Stimulated activated CD8-positive, alpha-beta memory T cell treated with anti-CD3 and anti-CD28 coated beads, Interleukin-2, amount 100 ng/mL, for 1 hour (primary cell): Measurements from ENCODE around the gene GFOD2.

Experiments
- DNase-seq, 2 donors: peaks; one replicate each; pipeline ENCODE4 v3.0.0-alpha.2; 2020; ENCODE audit warnings: low read depth in 2 of 2

GFOD2 gene

GRCh38 chr16:67641779-67642708 is 77.1 kb downstream of the GFOD2 start:
- no peak for DNase-seq

DNA sequence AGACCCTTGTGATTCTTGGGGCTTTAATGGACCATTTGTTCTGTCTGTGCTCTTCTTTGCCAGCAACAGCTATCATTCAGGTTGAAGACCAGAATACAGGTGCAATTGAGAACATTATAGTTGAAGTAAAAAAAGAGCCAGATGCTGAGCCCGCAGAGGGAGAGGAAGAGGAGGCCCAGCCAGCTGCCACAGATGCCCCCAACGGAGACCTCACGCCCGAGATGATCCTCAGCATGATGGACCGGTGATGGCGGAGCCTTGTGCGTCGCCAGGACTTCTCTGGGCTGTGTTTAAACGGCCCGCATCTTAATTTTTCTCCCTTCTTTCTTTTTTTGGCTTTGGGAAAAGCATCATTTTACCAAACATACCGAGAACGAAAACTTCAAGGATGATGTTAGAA is 81.5 kb downstream of the GFOD2 start:
- DNase-seq = no peak

DNA sequence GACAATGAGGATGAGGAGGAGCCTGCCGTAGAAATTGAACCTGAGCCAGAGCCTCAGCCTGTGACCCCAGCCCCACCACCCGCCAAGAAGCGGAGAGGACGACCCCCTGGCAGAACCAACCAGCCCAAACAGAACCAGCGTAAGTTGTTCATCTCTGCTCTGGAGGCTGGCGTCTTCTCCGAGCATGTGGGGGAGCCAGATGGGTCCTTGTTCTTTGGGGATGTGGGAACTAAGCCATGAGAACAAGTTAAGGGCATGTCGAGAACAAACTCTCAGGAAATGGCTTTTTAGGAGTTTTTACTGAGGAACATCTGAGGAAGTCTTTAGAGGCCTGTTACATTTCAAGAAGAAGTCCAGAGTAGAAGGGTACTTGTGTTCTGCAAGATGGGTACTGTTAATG is 82.4 kb downstream of the GFOD2 start:
- no peak for DNase-seq

- DNase-seq = no peak
These were observed 86.5 kb downstream of the GFOD2 start for GRCh38 chr16:67632415-67633172.

GRCh38 chr16:67628216-67628615 is 90.9 kb downstream of the GFOD2 start:
- DNase-seq = no peak
